ENCODE data around the gene PSRC1. TPM values are rescaled to one million over a fixed set of nuclear protein-coding genes. Genes with fewer than 3 reads are reported as not detected.

The PSRC1 gene
- total RNA-seq, 1 donor from 2014 or later, result 4.2 TPM

GRCh38 chr1:109272831-109273547, 10.0 kb downstream of the PSRC1 start:
- no peak for TF ChIP-seq CTCF (IDR thresholded peaks at IDR 0.05)
- intact Hi-C loops (cut with DNase I), result loop anchor here (10.0 kb wide), 1 partner anchor 132 kb away; no protein-coding TSS in a partner anchor
- Histone ChIP-seq H3K27me3 (ENCODE audit: low read depth) (no peaks in the 10 kb centered on the region), H3K36me3 (no peaks in the 10 kb centered on the region), H3K4me3 (peak overlapping the region; percentile 45), H3K9me3 (no peaks in the 10 kb centered on the region), H3K27ac (peak overlapping the region; percentile 73), H3K4me1 (peaks cover 31% of the 10 kb centered on the region)
- DNase-seq (peak; percentile 65), ATAC-seq (peak; percentile 31 to 38)

- no peak for ATAC-seq
- H3K36me3 ChIP-seq, result no peaks in the 10 kb centered on the region
- no peak for TF ChIP-seq CTCF (IDR thresholded peaks at IDR 0.05)
- DNase-seq, result peak; percentile 39
- H3K27me3 ChIP-seq (ENCODE audit: low read depth), result no peaks in the 10 kb centered on the region
- peaks cover 23% of the 10 kb centered on the region for H3K4me1 ChIP-seq
- H3K9me3 ChIP-seq, result no peaks in the 10 kb centered on the region
- intact Hi-C loops (cut with DNase I), result loop anchor here (10.0 kb wide), 1 partner anchor 133 kb away; no protein-coding TSS in a partner anchor
- H3K27ac ChIP-seq, result no peak overlapping the region
- H3K4me3 ChIP-seq, result no peak overlapping the region
Observed at GRCh38 chr1:109272021-109272799, 10.7 kb downstream of the PSRC1 start.

- H3K27me3 ChIP-seq (ENCODE audit: low read depth), result no peaks in the 10 kb centered on the region
- ATAC-seq, result no peak
- TF ChIP-seq CTCF (IDR thresholded peaks at IDR 0.05), result no peak
- no peak overlapping the region for H3K4me3 ChIP-seq
- no peaks in the 10 kb centered on the region for H3K9me3 ChIP-seq
- H3K4me1 ChIP-seq, result peaks cover 16% of the 10 kb centered on the region
- intact Hi-C loops (cut with DNase I), result loop anchor here (10.0 kb wide), 1 partner anchor 133 kb away; no protein-coding TSS in a partner anchor
- H3K36me3 ChIP-seq, result no peaks in the 10 kb centered on the region
- DNase-seq, result peak; percentile 24
- H3K27ac ChIP-seq, result no peak overlapping the region
Observed at GRCh38 chr1:109271458-109271857, 11.5 kb downstream of the PSRC1 start.

- no peak overlapping the region for H3K4me3 ChIP-seq
- ATAC-seq, result no peak
- no peaks in the 10 kb centered on the region for H3K36me3 ChIP-seq
- peak; percentile 26 for DNase-seq
- intact Hi-C loops (cut with DNase I), result loop anchor here (10.0 kb wide), 1 partner anchor 134 kb away; no protein-coding TSS in a partner anchor
- no peak overlapping the region for H3K27ac ChIP-seq
- H3K27me3 ChIP-seq (ENCODE audit: low read depth), result no peaks in the 10 kb centered on the region
- no peak for TF ChIP-seq CTCF (IDR thresholded peaks at IDR 0.05)
- peaks cover 13% of the 10 kb centered on the region for H3K4me1 ChIP-seq
- no peaks in the 10 kb centered on the region for H3K9me3 ChIP-seq
Observed at GRCh38 chr1:109270623-109271317, 12.2 kb downstream of the PSRC1 start.

GRCh38 chr1:109269981-109270622, 12.8 kb downstream of the PSRC1 start:
- Histone ChIP-seq H3K4me3 (no peak overlapping the region), H3K36me3 (no peaks in the 10 kb centered on the region), H3K9me3 (no peaks in the 10 kb centered on the region), H3K27ac (no peak overlapping the region), H3K27me3 (ENCODE audit: low read depth) (no peaks in the 10 kb centered on the region), H3K4me1 (peaks cover 6% of the 10 kb centered on the region)
- DNase-seq (peak; percentile 42), ATAC-seq (no peak)
- no peak for TF ChIP-seq CTCF (IDR thresholded peaks at IDR 0.05)
- intact Hi-C loops (cut with DNase I), result loop anchor here (10.0 kb wide), 1 partner anchor 135 kb away; no protein-coding TSS in a partner anchor

Measured in lower lobe of right lung (tissue), 2 donors.